Breast epithelium (tissue), 4 donors: ENCODE results near the gene CLDN11. TPM values are rescaled to one million over a fixed set of nuclear protein-coding genes. Genes with fewer than 3 reads are reported as not detected.

Experiments
- DNase-seq, 2 donors: peaks; one replicate each; pipeline ENCODE4 v3.0.0-alpha.2; 2019; ENCODE audit warnings: low spot score in 2 of 2
- H3K27ac ChIP-seq, 2 donors: fragments of 200-600 bp; sonication (generic) in 1 of 2; one replicate each; pipeline ENCODE4 v1.5.1; 2016 to 2019; ENCODE audit warnings: mild to moderate bottlenecking in 1 of 2
- H3K27me3 ChIP-seq, 2 donors: fragments of 200-600 bp; sonication (generic) in 1 of 2; one replicate each; pipeline versions ENCODE4 v1.5.1 to v1.6.0; 2017 to 2019; ENCODE audit warnings: control low read depth in 1 of 2, mild to moderate bottlenecking in 1 of 2
- H3K36me3 ChIP-seq: fragments of 200-600 bp; one replicate; pipeline ENCODE4 v1.5.1; 2019
- H3K4me1 ChIP-seq, 2 donors: fragments of 200-600 bp; sonication (generic); one replicate each; pipeline ENCODE4 v1.5.1; 2016 to 2019; ENCODE audit warnings: control low read depth in 1 of 2
- H3K4me3 ChIP-seq, 3 donors: fragments of 200-600 bp; sonication (generic); 1 replicate in 2 of 3; 2 replicates in 1 of 3; pipeline ENCODE4 v1.5.1; 2016 to 2019; ENCODE audit warnings: mild to moderate bottlenecking in 3 of 3, moderate library complexity in 2 of 3
- H3K9me3 ChIP-seq, 2 donors: fragments of 200-600 bp; sonication (generic) in 1 of 2; one replicate each; pipeline ENCODE4 v1.5.1; 2016 to 2019; ENCODE audit warnings: control low read depth in 1 of 2
- POLR2A ChIP-seq: fragments of 450-650 bp; IDR thresholded peaks from one replicate; pipeline ENCODE4 v1.6.1; 2016; ENCODE audit warnings: antibody characterized with exemption, mild to moderate bottlenecking, moderate library complexity
- POLR2AphosphoS5 ChIP-seq, 3 donors: sonication (generic); formaldehyde crosslinking; IDR thresholded peaks; one replicate each; pipeline ENCODE4 v1.6.1; 2017; ENCODE audit warnings: antibody characterized with exemption in 3 of 3
- intact Hi-C: fragments of 100-400 bp; cut with DNase I; formaldehyde crosslinking; loops from one replicate; pipeline ENCODE4 v1.15.1; 2023; ENCODE audit warnings: low total_unique reads
- total RNA-seq, 3 donors: library from RNA; depleted of rRNA; stranded (reverse); fragments of >200 nt; gene quantifications; one replicate each; pipeline ENCODE4 v1.1.0, GENCODE V29; 2016
- TF ChIP-seq, protein P1 (sequence below), 3 donors: fragments of 450-650 bp; IDR thresholded peaks; one replicate each; pipeline ENCODE4 v1.5.1; 2016 to 2017; ENCODE audit warnings: antibody characterized with exemption in 3 of 3, mild to moderate bottlenecking in 3 of 3, moderate library complexity in 3 of 3

The CLDN11 gene
- total RNA-seq, 3 donors from 2014 or later = 8.2 to 48.4 (median 28.8) TPM

DNA sequence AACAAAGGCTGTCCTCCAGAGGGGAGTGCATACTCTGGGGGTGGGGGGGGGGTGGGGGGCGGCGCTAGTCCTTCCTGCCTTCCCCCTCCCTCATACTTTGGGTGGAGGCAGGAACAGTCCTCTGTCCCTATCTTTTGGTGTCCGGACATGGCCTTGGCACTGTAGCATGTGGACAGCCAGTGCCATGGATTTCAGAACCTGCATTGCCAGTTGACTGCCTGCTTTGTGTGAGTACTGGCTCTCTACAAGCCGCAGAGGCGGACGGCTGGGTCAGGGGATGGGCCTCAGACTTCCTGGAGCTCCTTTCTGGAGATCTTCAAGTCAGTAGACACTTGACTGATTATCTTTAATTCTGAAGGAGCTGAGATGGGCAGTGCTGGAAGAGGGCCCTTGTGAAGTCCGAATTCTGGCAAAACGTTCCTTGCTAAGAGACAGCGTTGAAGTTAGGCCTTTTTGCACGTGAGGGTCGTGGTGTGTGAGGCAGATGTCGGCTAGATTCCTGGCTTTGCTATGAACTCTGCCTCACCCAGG lies 2.5 kb downstream of the CLDN11 start:
- Histone ChIP-seq H3K9me3 (no peaks in the 10 kb centered on the region), H3K27me3 (no peaks in the 10 kb centered on the region), H3K4me1 (peaks cover 0 to 4% of the 10 kb centered on the region in 2 donors), H3K27ac (peak overlapping the region; percentile 93), H3K36me3 (no peaks in the 10 kb centered on the region), H3K4me3 (peak overlapping the region; percentile 49 to 89 (median 69))
- intact Hi-C loops = no loop called here
- DNase-seq = peak in 1 of 2 donors; percentile 73
- TF ChIP-seq POLR2A (no peak), POLR2AphosphoS5 (IDR thresholded peaks at IDR 0.05) (peak in 1 of 3 donors; percentile 51)
- TF ChIP-seq, protein P1, sequence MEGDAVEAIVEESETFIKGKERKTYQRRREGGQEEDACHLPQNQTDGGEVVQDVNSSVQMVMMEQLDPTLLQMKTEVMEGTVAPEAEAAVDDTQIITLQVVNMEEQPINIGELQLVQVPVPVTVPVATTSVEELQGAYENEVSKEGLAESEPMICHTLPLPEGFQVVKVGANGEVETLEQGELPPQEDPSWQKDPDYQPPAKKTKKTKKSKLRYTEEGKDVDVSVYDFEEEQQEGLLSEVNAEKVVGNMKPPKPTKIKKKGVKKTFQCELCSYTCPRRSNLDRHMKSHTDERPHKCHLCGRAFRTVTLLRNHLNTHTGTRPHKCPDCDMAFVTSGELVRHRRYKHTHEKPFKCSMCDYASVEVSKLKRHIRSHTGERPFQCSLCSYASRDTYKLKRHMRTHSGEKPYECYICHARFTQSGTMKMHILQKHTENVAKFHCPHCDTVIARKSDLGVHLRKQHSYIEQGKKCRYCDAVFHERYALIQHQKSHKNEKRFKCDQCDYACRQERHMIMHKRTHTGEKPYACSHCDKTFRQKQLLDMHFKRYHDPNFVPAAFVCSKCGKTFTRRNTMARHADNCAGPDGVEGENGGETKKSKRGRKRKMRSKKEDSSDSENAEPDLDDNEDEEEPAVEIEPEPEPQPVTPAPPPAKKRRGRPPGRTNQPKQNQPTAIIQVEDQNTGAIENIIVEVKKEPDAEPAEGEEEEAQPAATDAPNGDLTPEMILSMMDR (IDR thresholded peaks at IDR 0.05) = no peak

DNA sequence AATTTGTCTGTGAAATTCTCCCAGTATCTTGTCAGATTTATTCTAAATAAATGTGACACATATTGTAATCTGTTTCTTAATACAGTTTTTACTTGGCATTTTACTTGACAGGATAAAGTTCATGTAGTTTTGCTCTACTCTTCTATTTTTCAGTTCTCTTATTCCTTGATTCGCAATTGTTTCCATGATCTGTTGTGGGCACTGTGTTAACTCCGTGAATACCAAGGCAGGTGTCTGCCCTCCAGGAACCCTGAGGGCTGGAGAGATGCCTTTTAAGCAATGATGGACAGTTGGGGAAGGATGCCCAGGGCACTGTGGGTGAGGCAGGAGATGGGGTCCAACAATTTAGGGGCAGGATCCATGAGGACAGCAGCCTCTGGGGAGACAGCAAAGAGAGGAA lies 3.1 kb downstream of the CLDN11 start:
- no peaks in the 10 kb centered on the region for H3K9me3 ChIP-seq
- no peak for DNase-seq
- TF ChIP-seq, protein P1 (IDR thresholded peaks at IDR 0.05) = no peak
- TF ChIP-seq POLR2AphosphoS5 (IDR thresholded peaks at IDR 0.05) (no peak), POLR2A (no peak)
- intact Hi-C loops = no loop called here
- peaks cover 0 to 4% of the 10 kb centered on the region in 2 donors for H3K4me1 ChIP-seq
- no peaks in the 10 kb centered on the region for H3K27me3 ChIP-seq
- peak overlapping the region; percentile 49 to 89 (median 69) for H3K4me3 ChIP-seq
- H3K36me3 ChIP-seq = no peaks in the 10 kb centered on the region
- H3K27ac ChIP-seq = peak overlapping the region; percentile 93

DNA sequence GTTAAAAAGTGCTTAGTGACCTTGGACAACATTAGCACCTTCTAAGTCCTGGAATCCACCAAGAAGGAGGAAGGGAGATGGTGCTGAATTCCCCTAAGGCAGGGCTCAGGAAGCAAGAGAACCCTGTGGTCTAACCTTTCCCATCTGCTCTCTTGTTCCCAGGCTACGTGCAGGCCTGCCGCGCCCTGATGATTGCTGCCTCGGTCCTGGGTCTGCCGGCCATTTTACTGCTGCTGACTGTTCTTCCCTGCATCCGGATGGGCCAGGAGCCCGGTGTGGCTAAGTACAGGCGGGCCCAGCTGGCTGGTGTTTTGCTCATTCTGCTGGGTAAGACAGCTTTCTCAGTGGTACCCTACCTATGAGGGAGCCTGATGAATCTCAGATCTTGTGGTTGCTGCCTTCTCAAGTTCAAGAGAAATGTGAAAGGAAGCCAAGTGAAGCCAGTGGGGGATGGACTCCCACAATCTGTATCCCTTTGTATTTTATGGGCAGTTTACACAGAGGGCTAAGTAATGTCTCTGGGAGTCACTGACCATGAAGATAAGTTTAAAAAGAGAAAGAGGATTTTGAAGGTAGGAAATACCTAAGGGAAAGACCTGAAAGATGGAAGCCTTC lies 4.4 kb downstream of the CLDN11 start:
- no peaks in the 10 kb centered on the region for H3K36me3 ChIP-seq
- H3K9me3 ChIP-seq = no peaks in the 10 kb centered on the region
- intact Hi-C loops = no loop called here
- H3K4me3 ChIP-seq = peak overlapping the region in 2 of 3 donors; percentile 13 to 69
- peak overlapping the region; percentile 74 to 93 for H3K27ac ChIP-seq
- no peaks in the 10 kb centered on the region for H3K27me3 ChIP-seq
- DNase-seq = no peak
- TF ChIP-seq POLR2A (no peak), POLR2AphosphoS5 (IDR thresholded peaks at IDR 0.05) (no peak)
- TF ChIP-seq, protein P1 (IDR thresholded peaks at IDR 0.05) = no peak
- peaks cover 0 to 4% of the 10 kb centered on the region in 2 donors for H3K4me1 ChIP-seq

DNA sequence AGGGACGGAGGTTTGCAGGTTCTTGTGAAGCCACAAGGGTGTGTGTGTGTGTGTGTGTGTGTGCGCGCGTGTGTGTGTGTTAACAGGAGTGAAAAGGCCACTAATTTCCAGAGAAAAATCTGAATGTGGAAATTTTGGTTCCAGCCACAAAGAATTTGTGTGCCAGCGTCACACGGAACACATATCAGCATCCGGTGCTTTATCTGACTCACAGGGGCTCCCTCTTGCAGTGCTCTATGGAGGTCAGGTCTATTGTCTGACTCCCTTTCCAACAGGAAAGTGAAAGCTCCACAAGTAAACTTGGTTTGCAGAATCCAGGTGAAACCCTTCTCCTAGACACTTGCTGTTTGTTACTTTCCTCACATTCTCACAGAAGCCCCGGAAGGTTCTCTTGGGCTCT lies 6.2 kb downstream of the CLDN11 start:
- no peaks in the 10 kb centered on the region for H3K9me3 ChIP-seq
- H3K27me3 ChIP-seq = no peaks in the 10 kb centered on the region
- no peak for DNase-seq
- peak overlapping the region; percentile 62 to 82 for H3K27ac ChIP-seq
- intact Hi-C loops = no loop called here
- H3K4me3 ChIP-seq = peak overlapping the region in 2 of 3 donors; percentile 6 to 31
- no peaks in the 10 kb centered on the region for H3K4me1 ChIP-seq
- no peaks in the 10 kb centered on the region for H3K36me3 ChIP-seq
- TF ChIP-seq, protein P1 (IDR thresholded peaks at IDR 0.05) = no peak
- TF ChIP-seq POLR2AphosphoS5 (IDR thresholded peaks at IDR 0.05) (no peak), POLR2A (no peak)

DNA sequence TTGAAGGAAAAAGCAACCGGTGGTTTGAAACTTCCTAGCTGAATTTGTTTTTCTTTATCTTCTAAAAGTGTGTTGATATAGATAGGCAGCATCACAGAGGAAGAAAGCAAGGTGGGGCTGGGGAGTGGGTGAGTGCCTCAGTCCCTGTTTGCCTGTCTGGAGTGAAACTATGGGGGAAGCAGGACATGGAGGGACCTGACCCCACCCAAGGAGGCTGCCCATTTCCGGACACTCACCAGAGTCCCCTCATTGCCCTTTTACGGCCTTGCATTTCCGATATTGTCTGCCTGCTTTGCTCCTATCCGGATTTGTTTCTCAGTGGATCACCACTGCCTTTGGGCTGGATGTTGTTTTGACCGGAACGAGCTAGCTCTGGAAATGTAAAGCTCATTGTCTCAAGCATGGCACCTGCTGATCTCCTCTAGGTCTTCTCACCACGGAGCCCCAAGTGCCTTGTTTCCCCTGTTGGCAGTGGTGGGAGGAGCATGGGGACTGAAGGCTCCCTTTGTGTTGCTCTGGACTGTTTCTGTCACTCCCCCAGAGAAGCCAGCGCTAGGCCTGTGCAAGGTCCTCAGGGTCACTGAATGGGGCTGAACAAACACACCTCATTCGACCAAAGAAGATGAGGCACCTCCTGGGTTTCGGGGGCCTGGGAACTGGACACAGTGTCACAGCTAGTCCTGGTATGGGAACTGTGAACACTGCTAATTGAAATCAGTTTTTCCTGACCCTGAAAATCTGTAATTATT lies 7.0 kb downstream of the CLDN11 start:
- intact Hi-C loops = no loop called here
- DNase-seq = peak in 1 of 2 donors; percentile 51
- Histone ChIP-seq H3K4me3 (peak overlapping the region in 2 of 3 donors; percentile 6 to 32), H3K36me3 (no peaks in the 10 kb centered on the region), H3K9me3 (no peaks in the 10 kb centered on the region), H3K27me3 (no peaks in the 10 kb centered on the region), H3K4me1 (no peaks in the 10 kb centered on the region), H3K27ac (peak overlapping the region; percentile 62 to 82)
- TF ChIP-seq POLR2AphosphoS5 (IDR thresholded peaks at IDR 0.05) = no peak
- no peak for TF ChIP-seq POLR2A
- TF ChIP-seq, protein P1 (IDR thresholded peaks at IDR 0.05) = no peak
